ENCODE measurements around the gene CAST.

DNA sequence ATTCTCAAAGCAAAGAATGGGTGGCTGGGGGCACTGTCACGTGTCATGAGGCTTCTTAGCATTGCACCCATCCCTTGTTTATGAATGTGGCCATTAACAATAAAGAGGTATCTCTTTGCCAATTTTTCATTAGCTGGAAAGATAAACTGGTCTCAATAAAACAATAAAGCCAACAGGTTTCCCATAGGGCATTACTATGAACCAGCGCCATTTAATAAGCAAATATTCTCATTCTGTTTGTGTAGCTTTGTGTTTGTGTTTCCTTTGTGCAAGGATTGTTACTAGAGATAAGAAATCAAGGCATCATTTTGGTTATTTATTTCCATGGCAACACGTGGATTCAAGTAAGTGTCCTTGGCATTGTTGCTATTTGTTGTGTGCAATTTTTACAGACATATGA, 37.6 kb upstream of the CAST start:
- TF ChIP-seq GATA2 (IDR thresholded peaks at IDR 0.05; ENCODE audit: low read depth, low read length) = no peak
- TF ChIP-seq GATA3 (IDR thresholded peaks at IDR 0.05; ENCODE audit: low read depth, low read length) = no peak

All from SH-SY5Y (cell line).